Ishikawa (cell line): ENCODE data around the gene TATDN3.

Experiments used
- CREB1 ChIP-seq: IDR thresholded peaks from 2 replicates; pipeline ENCODE4 v1.6.1; 2012; ENCODE audit warnings: low read depth
- EP300 ChIP-seq: IDR thresholded peaks from 2 replicates; pipeline ENCODE4 v1.6.1; 2012; ENCODE audit warnings: borderline replicate concordance
- FOXM1 ChIP-seq: IDR thresholded peaks from 2 replicates; pipeline ENCODE4 v1.6.1; 2012; ENCODE audit warnings: low read depth, borderline replicate concordance
- MAX ChIP-seq: IDR thresholded peaks from 2 replicates; pipeline ENCODE4 v1.6.1; 2012
- RAD21 ChIP-seq: IDR thresholded peaks from 2 replicates; pipeline ENCODE4 v1.6.1; 2012; ENCODE audit warnings: low read depth
- REST ChIP-seq: IDR thresholded peaks from 2 replicates; pipeline ENCODE4 v1.6.1; 2012; ENCODE audit warnings: low read depth, mild to moderate bottlenecking
- TCF12 ChIP-seq: IDR thresholded peaks from 2 replicates; pipeline ENCODE4 v1.6.1; 2012; ENCODE audit warnings: low read depth
- YY1 ChIP-seq: IDR thresholded peaks from 2 replicates; pipeline ENCODE4 v1.6.1; 2012; ENCODE audit warnings: low read depth
- ZBTB7A ChIP-seq: IDR thresholded peaks from 2 replicates; pipeline ENCODE4 v1.6.1; 2012; ENCODE audit warnings: low read depth

- TF ChIP-seq EP300 (no peak), MAX (no peak), YY1 (no peak), RAD21 (no peak), TCF12 (no peak), REST (no peak), FOXM1 (no peak), CREB1 (no peak), ZBTB7A (no peak)
Observed at GRCh38 chr1:212824201-212824600, 32.5 kb downstream of the TATDN3 start.
